ENCODE measurements around the gene MYL3.

DNA sequence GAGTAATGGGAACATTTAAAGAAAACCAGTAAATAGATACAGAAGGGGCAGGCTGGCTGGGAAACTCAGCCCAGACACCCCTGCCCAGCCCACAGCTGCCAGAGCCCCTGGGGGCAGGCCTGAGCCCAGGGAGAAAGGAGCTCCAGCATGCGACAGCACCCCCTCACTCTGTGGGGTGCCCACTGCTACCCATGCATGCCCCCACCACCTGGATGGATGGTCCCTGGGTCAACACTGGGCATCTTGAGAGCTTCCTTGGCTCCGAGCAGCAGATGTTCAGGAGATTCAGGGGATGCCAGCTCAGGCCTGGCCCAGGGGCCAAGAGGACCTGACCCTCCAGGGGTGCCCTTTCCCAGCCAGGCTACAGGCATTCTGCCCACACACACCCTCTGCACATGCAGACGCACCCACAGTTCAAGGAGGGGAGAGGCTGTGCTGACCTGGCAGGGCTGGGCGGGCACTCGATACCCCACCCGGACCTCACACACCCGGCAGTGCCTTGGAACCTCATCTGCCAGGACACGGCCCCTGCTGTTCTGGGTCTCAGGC, 45.8 kb upstream of the MYL3 start:
- TF ChIP-seq, protein P1, sequence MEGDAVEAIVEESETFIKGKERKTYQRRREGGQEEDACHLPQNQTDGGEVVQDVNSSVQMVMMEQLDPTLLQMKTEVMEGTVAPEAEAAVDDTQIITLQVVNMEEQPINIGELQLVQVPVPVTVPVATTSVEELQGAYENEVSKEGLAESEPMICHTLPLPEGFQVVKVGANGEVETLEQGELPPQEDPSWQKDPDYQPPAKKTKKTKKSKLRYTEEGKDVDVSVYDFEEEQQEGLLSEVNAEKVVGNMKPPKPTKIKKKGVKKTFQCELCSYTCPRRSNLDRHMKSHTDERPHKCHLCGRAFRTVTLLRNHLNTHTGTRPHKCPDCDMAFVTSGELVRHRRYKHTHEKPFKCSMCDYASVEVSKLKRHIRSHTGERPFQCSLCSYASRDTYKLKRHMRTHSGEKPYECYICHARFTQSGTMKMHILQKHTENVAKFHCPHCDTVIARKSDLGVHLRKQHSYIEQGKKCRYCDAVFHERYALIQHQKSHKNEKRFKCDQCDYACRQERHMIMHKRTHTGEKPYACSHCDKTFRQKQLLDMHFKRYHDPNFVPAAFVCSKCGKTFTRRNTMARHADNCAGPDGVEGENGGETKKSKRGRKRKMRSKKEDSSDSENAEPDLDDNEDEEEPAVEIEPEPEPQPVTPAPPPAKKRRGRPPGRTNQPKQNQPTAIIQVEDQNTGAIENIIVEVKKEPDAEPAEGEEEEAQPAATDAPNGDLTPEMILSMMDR (IDR thresholded peaks at IDR 0.05): no peak
- TF ChIP-seq POLR2AphosphoS5 (IDR thresholded peaks at IDR 0.05) (no peak), POLR2A (IDR thresholded peaks at IDR 0.05) (no peak)

All from breast epithelium (tissue), 3 donors.